IMR-90 (cell line): ENCODE results near the gene FSTL3. TPM values are rescaled to one million over a fixed set of nuclear protein-coding genes. Genes with fewer than 3 reads are reported as not detected.

Experiments
- ATAC-seq: fragments of 200-7000 bp; cut with Tn5 transposase; 2 replicates; pipeline ENCODE4 v1.9.1; 2020; ENCODE audit warnings: low read depth, mild to moderate bottlenecking, moderate library complexity
- BruUV-seq: library from RNA; stranded (reverse); fragments of 400-500 nt; replicated peaks from 2 replicates; lab custom pipeline; 2021; lab: Mats Ljungman, UMichigan
- CTCF ChIA-PET: fragments of 300-600 bp; formaldehyde crosslinking; extraction: SDS; loops from one replicate; lab custom pipeline; 2021; ENCODE audit warnings: antibody characterized with exemption; lab: Yijun Ruan, JAX
- POLR2A ChIA-PET: fragments of 300-600 bp; sonication (Branson Sonifier 250); formaldehyde crosslinking; loops from one replicate; lab custom pipeline; 2022; ENCODE audit warnings: antibody characterized with exemption; ENCODE audit not compliant: unreplicated experiment; lab: Charles Lee
- DNase-seq: peaks from one replicate; pipeline ENCODE4 v3.0.0; 2013
- H2AFZ ChIP-seq: replicated peaks from 2 replicates; pipeline ENCODE3; 2013; ENCODE audit warnings: low read length, mild to moderate bottlenecking; ENCODE audit not compliant: poor library complexity
- H2AK5ac ChIP-seq: 2 replicates; pipeline ENCODE4 v1.6.1; 2013; ENCODE audit warnings: low read depth, low read length, inconsistent platforms
- H2AK9ac ChIP-seq: replicated peaks from 2 replicates; pipeline ENCODE3; 2013; ENCODE audit warnings: mild to moderate bottlenecking, low read depth, low read length, moderate library complexity; ENCODE audit not compliant: poor library complexity
- H2BK120ac ChIP-seq: 2 replicates; pipeline ENCODE4 v1.6.1; 2013; ENCODE audit warnings: low read depth, low read length, inconsistent platforms
- H2BK15ac ChIP-seq: 3 replicates; pipeline ENCODE4 v1.6.1; 2013; ENCODE audit warnings: low read depth, low read length, inconsistent platforms
- H2BK20ac ChIP-seq: 2 replicates; pipeline ENCODE4 v1.6.1; 2013; ENCODE audit warnings: low read depth, mild to moderate bottlenecking, inconsistent platforms, low read length, moderate library complexity
- H2BK5ac ChIP-seq: 2 replicates; pipeline ENCODE4 v1.6.1; 2013; ENCODE audit warnings: mild to moderate bottlenecking, low read depth, low read length, inconsistent platforms; ENCODE audit not compliant: poor library complexity, severe bottlenecking
- H3K14ac ChIP-seq: replicated peaks from 2 replicates; pipeline ENCODE4 v1.6.1; 2013; ENCODE audit warnings: low read depth, low read length, inconsistent platforms
- H3K18ac ChIP-seq: 2 replicates; pipeline ENCODE4 v1.6.1; 2013; ENCODE audit warnings: low read depth, low read length, control low read depth
- H3K23ac ChIP-seq: 2 replicates; pipeline ENCODE4 v1.6.1; 2013; ENCODE audit warnings: low read depth, low read length, inconsistent platforms
- H3K27ac ChIP-seq: 2 replicates; pipeline ENCODE4 v1.5.1; 2013; ENCODE audit warnings: mild to moderate bottlenecking, control low read depth, low read length; ENCODE audit not compliant: insufficient read depth
- H3K27me3 ChIP-seq: 2 replicates; pipeline ENCODE4 v1.6.1; 2013; ENCODE audit warnings: low read length; ENCODE audit not compliant: control insufficient read depth, insufficient read depth
- H3K36me3 ChIP-seq: 2 replicates; pipeline ENCODE4 v1.6.1; 2013; ENCODE audit warnings: low read length, mixed read lengths; ENCODE audit not compliant: control insufficient read depth, insufficient read depth
- H3K4ac ChIP-seq: 2 replicates; pipeline ENCODE4 v1.6.1; 2013; ENCODE audit warnings: low read depth, low read length, inconsistent platforms
- H3K4me1 ChIP-seq: 2 replicates; pipeline ENCODE4 v1.6.1; 2013; ENCODE audit warnings: low read length, mixed read lengths; ENCODE audit not compliant: control insufficient read depth, insufficient read depth
- H3K4me2 ChIP-seq: 2 replicates; pipeline ENCODE4 v1.6.1; 2013; ENCODE audit warnings: low read depth, mild to moderate bottlenecking, control low read depth, low read length, moderate library complexity
- H3K4me3 ChIP-seq: 2 replicates; pipeline ENCODE4 v1.5.1; 2013; ENCODE audit warnings: low read depth, mild to moderate bottlenecking, control low read depth, low read length, moderate library complexity; ENCODE audit not compliant: insufficient read depth
- H3K56ac ChIP-seq: 2 replicates; pipeline ENCODE4 v1.6.1; 2013; ENCODE audit warnings: low read length, inconsistent platforms; ENCODE audit not compliant: insufficient read depth; ENCODE audit errors: extremely low read depth
- H3K79me1 ChIP-seq, 2 experiments: 2 replicates each; pipeline ENCODE4 v1.6.1; 2013; ENCODE audit warnings: low read length in 2 of 2, inconsistent platforms in 1 of 2, low read depth in 1 of 2
- H3K9ac ChIP-seq: 2 replicates; pipeline ENCODE4 v1.6.1; 2013; ENCODE audit warnings: low read depth, low read length, control low read depth
- H3K9me1 ChIP-seq: 2 replicates; pipeline ENCODE4 v1.6.1; 2013; ENCODE audit warnings: low read length, inconsistent platforms; ENCODE audit not compliant: insufficient read depth
- H3K9me3 ChIP-seq: 2 replicates; pipeline ENCODE4 v1.6.1; 2013; ENCODE audit warnings: low read length; ENCODE audit not compliant: control insufficient read depth, insufficient read depth
- H4K20me1 ChIP-seq: 2 replicates; pipeline ENCODE4 v1.6.1; 2013; ENCODE audit warnings: low read length, inconsistent platforms; ENCODE audit not compliant: insufficient read depth
- H4K5ac ChIP-seq: 2 replicates; pipeline ENCODE4 v1.6.1; 2013; ENCODE audit warnings: mild to moderate bottlenecking, low read depth, low read length, control low read depth
- H4K8ac ChIP-seq, 2 experiments: 2 replicates each; pipeline ENCODE4 v1.6.1; 2013; ENCODE audit warnings: low read depth in 2 of 2, low read length in 2 of 2, control low read depth in 1 of 2, inconsistent platforms in 1 of 2
- H4K91ac ChIP-seq: 2 replicates; pipeline ENCODE4 v1.6.1; 2013; ENCODE audit warnings: low read depth, low read length, inconsistent platforms; ENCODE audit not compliant: insufficient read depth
- BHLHE40 ChIP-seq: fragments of 150-350 bp; IDR thresholded peaks from 2 replicates; pipeline ENCODE4 v1.6.1; 2016; ENCODE audit warnings: mild to moderate bottlenecking, low read depth, low read length
- MAZ ChIP-seq: IDR thresholded peaks from 2 replicates; pipeline ENCODE4 v1.6.1; 2012; ENCODE audit warnings: low read depth, mild to moderate bottlenecking, low read length, improper control_type of control experiment, moderate library complexity, borderline replicate concordance
- POLR2A ChIP-seq: IDR thresholded peaks from 2 replicates; pipeline ENCODE4 v1.6.1; 2012; ENCODE audit warnings: mild to moderate bottlenecking, low read depth, low read length
- RFX5 ChIP-seq: IDR thresholded peaks from 2 replicates; pipeline ENCODE4 v1.8.0; 2012; ENCODE audit warnings: low read depth, mild to moderate bottlenecking, low read length, moderate library complexity
- whole genome bisulfite sequencing, 2 experiments: methylation state at CpG; one replicate each; pipeline versions ENCODE4 v1.1.5 to v1.1.7; 2013; ENCODE audit warnings: missing lambda C conversion rate in 2 of 2; ENCODE audit not compliant: insufficient read length in 1 of 2; ENCODE audit errors: extremely low coverage in 2 of 2; 5-methylcytosine and 5-hydroxymethylcytosine counted together
- dilution Hi-C: fragments of 300-500 bp; cut with HindIII; formaldehyde crosslinking; loops from one replicate; pipeline ENCODE4 v1.14.3; 2018; ENCODE audit warnings: low sequenced_read_pairs; ENCODE audit not compliant: unreplicated experiment
- in situ Hi-C: fragments of 300-500 bp; cut with MboI; formaldehyde crosslinking; loops from 3 replicates; pipeline ENCODE4 v1.14.3; 2019; ENCODE audit warnings: low sequenced_read_pairs, inconsistent platforms, mixed read lengths
- intact Hi-C: fragments of 100-400 bp; cut with micrococcal nuclease; formaldehyde crosslinking; loops from 2 replicates; pipeline ENCODE4 v1.10.0; 2022
- polyA plus RNA-seq, 3 experiments: library from polyadenylated mRNA; depleted of rRNA; stranded (reverse); fragments of >200 nt; gene quantifications; 2 replicates each; pipeline ENCODE4 v1.2.3, GENCODE V29; 2012; ENCODE audit warnings: low replicate concordance in 1 of 3
- total RNA-seq: library from RNA; depleted of rRNA; stranded (reverse); fragments of >200 nt; gene quantifications from 2 replicates; pipeline ENCODE4 v1.2.3, GENCODE V29; 2012
- TF ChIP-seq, protein P1 (sequence below): fragments of 150-350 bp; IDR thresholded peaks from 2 replicates; pipeline ENCODE4 v1.6.1; 2017; ENCODE audit warnings: mild to moderate bottlenecking, antibody characterized with exemption, low read length, low read depth
- TF ChIP-seq, protein P2 (sequence below): conservative IDR thresholded peaks from 2 replicates; pipeline ENCODE4 v1.5.1; 2012; ENCODE audit warnings: mild to moderate bottlenecking, low read depth, low read length, improper control_type of control experiment
- TF ChIP-seq, protein P3 (sequence below): fragments of 150-350 bp; IDR thresholded peaks from 2 replicates; pipeline ENCODE4 v1.6.1; 2016; ENCODE audit warnings: low read depth, mild to moderate bottlenecking, low read length, moderate library complexity, borderline replicate concordance

FSTL3 gene
- total and polyA plus RNA-seq, 2 of the 4 experiments (the other 2 are of a cell fraction), result 32.3 to 76.9 TPM

DNA sequence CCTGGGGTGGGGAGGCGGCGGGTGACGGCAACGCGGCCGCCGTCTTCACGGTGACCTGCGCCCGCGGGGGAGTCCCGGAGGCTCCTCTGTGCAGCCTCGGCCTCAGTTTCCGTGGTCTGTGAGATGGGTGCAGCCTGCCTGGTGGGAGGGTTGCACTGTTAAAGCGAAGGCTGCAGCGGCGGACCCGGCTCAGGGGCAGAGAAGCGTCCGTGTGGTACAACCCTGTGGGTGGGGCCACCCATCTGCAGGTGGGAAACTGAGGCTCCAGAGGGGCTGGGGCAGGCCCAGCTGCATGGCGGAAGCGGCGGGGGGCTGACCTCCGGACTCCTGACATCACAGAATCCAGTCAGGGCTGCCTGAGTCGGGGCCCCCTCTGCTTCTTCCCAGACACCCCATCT lies 36.0 kb upstream of the FSTL3 start:
- CTCF ChIA-PET, result no interaction called here
- Histone ChIP-seq H3K9me3 (no peaks in the 10 kb centered on the region), H3K4me3 (peak overlapping the region; percentile 49; the same call in 1 of the 2 replicates)

More for the DNA sequence above, 36.0 kb upstream of the FSTL3 start:
- H2AK5ac ChIP-seq, result no peak overlapping the region
- 44% methylated on average over 22 of the region's 25 CpGs; no CpG with 5 or more reads in 1 of the 2 experiments for WGBS, 2 experiments
- intact Hi-C loops, result no loop called here
- H3K79me1 ChIP-seq, result no peaks in the 10 kb centered on the region; a peak in 1 of 4 replicates
- H4K8ac ChIP-seq, result no peak overlapping the region
- TF ChIP-seq POLR2A, result no peak
- TF ChIP-seq RFX5, result no peak
- TF ChIP-seq, protein P1, sequence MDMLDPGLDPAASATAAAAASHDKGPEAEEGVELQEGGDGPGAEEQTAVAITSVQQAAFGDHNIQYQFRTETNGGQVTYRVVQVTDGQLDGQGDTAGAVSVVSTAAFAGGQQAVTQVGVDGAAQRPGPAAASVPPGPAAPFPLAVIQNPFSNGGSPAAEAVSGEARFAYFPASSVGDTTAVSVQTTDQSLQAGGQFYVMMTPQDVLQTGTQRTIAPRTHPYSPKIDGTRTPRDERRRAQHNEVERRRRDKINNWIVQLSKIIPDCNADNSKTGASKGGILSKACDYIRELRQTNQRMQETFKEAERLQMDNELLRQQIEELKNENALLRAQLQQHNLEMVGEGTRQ, result no peak
- no peak for TF ChIP-seq BHLHE40
- TF ChIP-seq, protein P2, sequence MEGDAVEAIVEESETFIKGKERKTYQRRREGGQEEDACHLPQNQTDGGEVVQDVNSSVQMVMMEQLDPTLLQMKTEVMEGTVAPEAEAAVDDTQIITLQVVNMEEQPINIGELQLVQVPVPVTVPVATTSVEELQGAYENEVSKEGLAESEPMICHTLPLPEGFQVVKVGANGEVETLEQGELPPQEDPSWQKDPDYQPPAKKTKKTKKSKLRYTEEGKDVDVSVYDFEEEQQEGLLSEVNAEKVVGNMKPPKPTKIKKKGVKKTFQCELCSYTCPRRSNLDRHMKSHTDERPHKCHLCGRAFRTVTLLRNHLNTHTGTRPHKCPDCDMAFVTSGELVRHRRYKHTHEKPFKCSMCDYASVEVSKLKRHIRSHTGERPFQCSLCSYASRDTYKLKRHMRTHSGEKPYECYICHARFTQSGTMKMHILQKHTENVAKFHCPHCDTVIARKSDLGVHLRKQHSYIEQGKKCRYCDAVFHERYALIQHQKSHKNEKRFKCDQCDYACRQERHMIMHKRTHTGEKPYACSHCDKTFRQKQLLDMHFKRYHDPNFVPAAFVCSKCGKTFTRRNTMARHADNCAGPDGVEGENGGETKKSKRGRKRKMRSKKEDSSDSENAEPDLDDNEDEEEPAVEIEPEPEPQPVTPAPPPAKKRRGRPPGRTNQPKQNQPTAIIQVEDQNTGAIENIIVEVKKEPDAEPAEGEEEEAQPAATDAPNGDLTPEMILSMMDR, result no peak
- TF ChIP-seq, protein P3, sequence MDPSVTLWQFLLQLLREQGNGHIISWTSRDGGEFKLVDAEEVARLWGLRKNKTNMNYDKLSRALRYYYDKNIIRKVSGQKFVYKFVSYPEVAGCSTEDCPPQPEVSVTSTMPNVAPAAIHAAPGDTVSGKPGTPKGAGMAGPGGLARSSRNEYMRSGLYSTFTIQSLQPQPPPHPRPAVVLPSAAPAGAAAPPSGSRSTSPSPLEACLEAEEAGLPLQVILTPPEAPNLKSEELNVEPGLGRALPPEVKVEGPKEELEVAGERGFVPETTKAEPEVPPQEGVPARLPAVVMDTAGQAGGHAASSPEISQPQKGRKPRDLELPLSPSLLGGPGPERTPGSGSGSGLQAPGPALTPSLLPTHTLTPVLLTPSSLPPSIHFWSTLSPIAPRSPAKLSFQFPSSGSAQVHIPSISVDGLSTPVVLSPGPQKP, result no peak
- no peak for TF ChIP-seq MAZ
- in situ Hi-C loops, result no loop called here
- no peak for DNase-seq
- H2AFZ ChIP-seq, result peak overlapping the region; percentile 51
- H3K9ac ChIP-seq, result no peak overlapping the region
- H3K4me2 ChIP-seq, result no peak overlapping the region; the same call in 1 of the 2 replicates
- H3K27me3 ChIP-seq, result no peaks in the 10 kb centered on the region
- no peak overlapping the region for H3K4ac ChIP-seq
- peak overlapping the region; percentile 26 for H2AK9ac ChIP-seq
- H3K9me1 ChIP-seq, result no peaks in the 10 kb centered on the region
- H3K14ac ChIP-seq, result no peak overlapping the region
- POLR2A ChIA-PET, result no interaction called here
- peaks cover 3% of the 10 kb centered on the region for H3K4me1 ChIP-seq
- no peak overlapping the region for H4K5ac ChIP-seq
- H3K27ac ChIP-seq, result no peak overlapping the region
- no peak overlapping the region for H2BK20ac ChIP-seq
- no peak overlapping the region for H2BK5ac ChIP-seq
- H3K18ac ChIP-seq, result no peak overlapping the region
- no peak overlapping the region for H2BK15ac ChIP-seq
- no peak for ATAC-seq
- H4K20me1 ChIP-seq, result no peaks in the 10 kb centered on the region; the same call in 1 of the 2 replicates
- H3K23ac ChIP-seq, result no peak overlapping the region
- dilution Hi-C loops, result no loop called here
- H3K36me3 ChIP-seq, result peaks cover 8% of the 10 kb centered on the region
- no peak overlapping the region for H3K56ac ChIP-seq
- H2BK120ac ChIP-seq, result no peak overlapping the region
- no peak overlapping the region for H4K91ac ChIP-seq
- no TSS peak for BruUV-seq
